ENCODE data around the gene A4GALT.

Gene A4GALT

GRCh38 chr22:42700355-42700754 is 20.3 kb downstream of the A4GALT start:
- no peak for DNase-seq

GRCh38 chr22:42699976-42700352 is 20.7 kb downstream of the A4GALT start:
- DNase-seq, result no peak

- DNase-seq, result no peak
These were observed 21.2 kb downstream of the A4GALT start for GRCh38 chr22:42699281-42699975.

- DNase-seq, result peak; percentile 88
These were observed 23.1 kb downstream of the A4GALT start for GRCh38 chr22:42697542-42698013.

- no peak for DNase-seq
These were observed 24.2 kb downstream of the A4GALT start for GRCh38 chr22:42696331-42696967.

- no peak for DNase-seq
These were observed 25.4 kb downstream of the A4GALT start for GRCh38 chr22:42695294-42695693.

GRCh38 chr22:42693763-42694683 is 26.6 kb downstream of the A4GALT start:
- DNase-seq, result no peak

- DNase-seq, result no peak
These were observed 27.5 kb downstream of the A4GALT start for GRCh38 chr22:42693055-42693762.

GRCh38 chr22:42692239-42693054 is 28.2 kb downstream of the A4GALT start:
- DNase-seq, result no peak

- no peak for DNase-seq
These were observed 29.2 kb downstream of the A4GALT start for GRCh38 chr22:42691440-42691839.

GRCh38 chr22:42688241-42689211 is 32.1 kb downstream of the A4GALT start:
- DNase-seq, result no peak

- DNase-seq, result no peak
These were observed 33.7 kb downstream of the A4GALT start for GRCh38 chr22:42686756-42687491.

- DNase-seq, result no peak
These were observed 34.6 kb downstream of the A4GALT start for GRCh38 chr22:42685941-42686653.

- no peak for DNase-seq
These were observed 36.0 kb downstream of the A4GALT start for GRCh38 chr22:42684462-42685195.

- no peak for DNase-seq
These were observed 36.9 kb downstream of the A4GALT start for GRCh38 chr22:42683578-42684283.

GRCh38 chr22:42682113-42682851 is 38.4 kb downstream of the A4GALT start:
- DNase-seq, result no peak

- DNase-seq, result peak; percentile 70
These were observed 40.0 kb downstream of the A4GALT start for GRCh38 chr22:42680648-42681047.

Measured in 8988T (cell line).